Spleen (tissue), 11 donors: Measurements from ENCODE around the gene WWP2. TPM values are rescaled to one million over a fixed set of nuclear protein-coding genes. Genes with fewer than 3 reads are reported as not detected.
"Not testable (repeated sequence)": the region's sequence is repeated elsewhere in the genome, so short reads cannot be mapped to it uniquely, and the experiment has no call there.

Source experiments
- DNase-seq: peaks from one replicate; pipeline ENCODE4 v3.0.0-alpha.2; 2020
- H3K27ac ChIP-seq, 8 donors: fragments of 200-600 bp; sonication (generic) in 7 of 8; 1 replicate in 4 of 8; 2 replicates in 4 of 8; pipeline versions ENCODE4 v1.5.0 to v1.8.0; 2016 to 2021; ENCODE audit warnings: inconsistent platforms in 4 of 8, mild to moderate bottlenecking in 4 of 8, moderate library complexity in 1 of 8
- H3K27me3 ChIP-seq, 7 donors: fragments of 200-600 bp; sonication (generic) in 6 of 7; replicated peaks in 1 of 7; 1 replicate in 4 of 7; 2 replicates in 3 of 7; pipeline versions ENCODE4 v1.5.0 to v1.8.0; 2016 to 2021; ENCODE audit warnings: inconsistent platforms in 3 of 7, mild to moderate bottlenecking in 1 of 7
- H3K36me3 ChIP-seq, 6 donors: fragments of 200-600 bp; sonication (generic) in 5 of 6; 1 replicate in 4 of 6; 2 replicates in 2 of 6; pipeline versions ENCODE4 v1.5.0 to v1.8.0; 2016 to 2021; ENCODE audit warnings: inconsistent platforms in 2 of 6
- H3K4me1 ChIP-seq, 6 donors: fragments of 200-600 bp; sonication (generic) in 5 of 6; 1 replicate in 3 of 6; 2 replicates in 3 of 6; pipeline versions ENCODE4 v1.5.0 to v1.8.0; 2016 to 2021; ENCODE audit warnings: inconsistent platforms in 3 of 6
- H3K4me3 ChIP-seq, 8 donors: fragments of 200-600 bp; sonication (generic) in 7 of 8; 1 replicate in 4 of 8; 2 replicates in 4 of 8; pipeline versions ENCODE4 v1.5.0 to v1.8.0; 2016 to 2021; ENCODE audit warnings: inconsistent platforms in 4 of 8, mild to moderate bottlenecking in 4 of 8, moderate library complexity in 2 of 8
- H3K9me3 ChIP-seq, 8 donors: fragments of 200-600 bp; sonication (generic) in 7 of 8; 1 replicate in 4 of 8; 2 replicates in 4 of 8; pipeline versions ENCODE4 v1.5.0 to v1.8.0; 2016 to 2021; ENCODE audit warnings: inconsistent platforms in 4 of 8
- CTCF ChIP-seq, 11 experiments: fragments of 200-600 bp in 7 of 11; fragments of 450-650 bp in 4 of 11; sonication (generic) in 4 of 11; IDR thresholded peaks in 8 of 11; conservative IDR thresholded peaks in 3 of 11; 1 replicate in 7 of 11; 2 replicates in 4 of 11; pipeline versions ENCODE4 v1.4.0 to v1.8.0; 2016 to 2021; ENCODE audit warnings: antibody characterized with exemption in 11 of 11, inconsistent platforms in 4 of 11, mild to moderate bottlenecking in 1 of 11
- POLR2A ChIP-seq, 3 donors: fragments of 450-650 bp; IDR thresholded peaks; one replicate each; pipeline ENCODE4 v1.5.1; 2017; ENCODE audit warnings: antibody characterized with exemption in 3 of 3, mild to moderate bottlenecking in 1 of 3
- POLR2AphosphoS5 ChIP-seq, 3 donors: sonication (generic); formaldehyde crosslinking; IDR thresholded peaks; one replicate each; pipeline ENCODE4 v1.5.1; 2017; ENCODE audit warnings: antibody characterized with exemption in 3 of 3
- WGBS, 5 donors: extraction: QIAGEN DNeasy Blood & Tissue Kit in 3 of 5; methylation state at CpG; one replicate each; pipeline versions ENCODE4 v1.1.5 to v1.1.7; 2013 to 2018; 5-methylcytosine and 5-hydroxymethylcytosine counted together
- intact Hi-C: fragments of 100-400 bp; cut with DNase I; formaldehyde crosslinking; loops from one replicate; pipeline ENCODE4 v1.15.0; 2023; ENCODE audit warnings: low total_unique reads
- polyA plus RNA-seq, 3 donors: library from polyadenylated mRNA; stranded (reverse); fragments of 200-250 nt; gene quantifications; one replicate each; pipeline ENCODE4 v1.2.1, GENCODE V29; 2013
- total RNA-seq, 7 donors: library from RNA; depleted of rRNA in 3 of 7; stranded (reverse); fragments of >200 nt in 3 of 7; fragmentation: NEBNext Ultra II Directional in 4 of 7; extraction: Animal tissue kit (Norgen Biotek cat#: 25700) in 4 of 7; gene quantifications; one replicate each; pipeline versions ENCODE4 v1.1.0 to v1.2.1, GENCODE V29; 2016 to 2021
- donor health status: healthy with polysubstance abuse.
- donor health status: DM: no; HTN: no; CAD: no; lungs with moderate emphysema.
- donor health status: DM: no; HTN: no; CAD: no.
- donor health status: Bipolar disorder and iron deficiency.
- donor health status: healthy.
- donor health status: DM: no; HTN: no; CAD: no.
- donor health status: DM: yes; HTN: yes; CAD: no.

WWP2 gene
- total and polyA plus RNA-seq, 10 donors: 13.7 to 109 (median 67.7) TPM

DNA sequence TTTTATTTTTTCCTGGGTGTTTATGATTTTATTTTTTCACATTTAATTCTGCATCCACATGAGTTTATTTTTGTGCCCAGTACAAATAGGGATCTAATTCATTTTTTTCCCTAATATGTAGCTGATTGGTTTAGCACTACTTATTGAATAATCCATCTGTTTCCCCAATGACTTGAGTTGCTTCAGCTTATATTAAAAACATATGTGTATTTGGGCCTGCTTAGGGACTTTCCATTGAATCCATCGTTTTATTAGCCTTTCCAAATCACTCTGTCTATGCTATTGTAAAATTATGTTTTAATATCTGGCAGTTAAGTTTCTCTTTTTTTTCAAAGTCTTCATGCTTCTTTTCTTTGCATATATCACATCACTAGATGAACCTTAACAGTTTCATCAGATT is 42.2 kb downstream of the WWP2 start:
- no peak for DNase-seq
- no peak for TF ChIP-seq POLR2AphosphoS5 (IDR thresholded peaks at IDR 0.05)
- no peak for TF ChIP-seq POLR2A (IDR thresholded peaks at IDR 0.05)
- no peak for TF ChIP-seq CTCF (IDR thresholded peaks at IDR 0.05 in 8 of 11, conservative IDR thresholded peaks at IDR 0.05 in 3 of 11)
- Histone ChIP-seq H3K9me3 (no peaks in the 10 kb centered on the region), H3K36me3 (peaks cover 3 to 91% (median 40%) of the 10 kb centered on the region in 6 donors), H3K4me1 (peaks cover 0 to 6% (median 0%) of the 10 kb centered on the region in 6 donors), H3K4me3 (no peak overlapping the region), H3K27ac (no peak overlapping the region), H3K27me3 (no peaks in the 10 kb centered on the region)
- 79 to 94% (median 87%) methylated on average over 1 of the region's 1 CpG for WGBS, 5 donors
- intact Hi-C loops: no loop called here

GRCh38 chr16:69806776-69807175 is 44.6 kb downstream of the WWP2 start:
- H3K4me1 ChIP-seq, H3K27ac ChIP-seq, H3K4me3 ChIP-seq, DNase-seq, intact Hi-C loops, H3K27me3 ChIP-seq, H3K9me3 ChIP-seq: not testable (repeated sequence)
- peaks cover 0 to 91% (median 21%) of the 10 kb centered on the region in 6 donors for H3K36me3 ChIP-seq

DNA sequence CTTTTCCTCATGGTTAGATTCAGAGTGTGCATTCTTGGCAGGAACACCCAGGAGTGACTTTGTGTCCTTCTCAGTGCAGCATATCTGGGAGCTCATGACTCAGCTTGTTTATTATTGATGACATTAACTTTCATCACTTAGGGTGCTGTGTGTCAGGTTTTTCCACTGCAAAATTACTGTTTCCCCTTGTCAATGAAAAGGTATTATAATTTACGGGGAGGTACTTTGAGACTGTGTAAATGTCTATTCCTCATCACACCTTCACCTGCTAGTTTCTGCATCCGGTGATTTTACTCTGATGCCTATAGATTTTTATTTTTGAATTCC is 50.5 kb downstream of the WWP2 start:
- 95 to 100% (median 97%) methylated on average over 2 of the region's 2 CpGs for WGBS, 5 donors
- Histone ChIP-seq H3K4me3 (no peak overlapping the region), H3K9me3 (peaks cover 0 to 2% (median under 1%) of the 10 kb centered on the region in 8 donors), H3K27me3 (no peaks in the 10 kb centered on the region), H3K36me3 (peaks cover 0 to 98% (median 15%) of the 10 kb centered on the region in 6 donors), H3K27ac (no peak overlapping the region), H3K4me1 (no peaks in the 10 kb centered on the region)
- TF ChIP-seq POLR2A (IDR thresholded peaks at IDR 0.05): no peak
- TF ChIP-seq CTCF (IDR thresholded peaks at IDR 0.05 in 8 of 11, conservative IDR thresholded peaks at IDR 0.05 in 3 of 11): no peak
- no peak for TF ChIP-seq POLR2AphosphoS5 (IDR thresholded peaks at IDR 0.05)
- DNase-seq: no peak
- intact Hi-C loops: no loop called here

DNA sequence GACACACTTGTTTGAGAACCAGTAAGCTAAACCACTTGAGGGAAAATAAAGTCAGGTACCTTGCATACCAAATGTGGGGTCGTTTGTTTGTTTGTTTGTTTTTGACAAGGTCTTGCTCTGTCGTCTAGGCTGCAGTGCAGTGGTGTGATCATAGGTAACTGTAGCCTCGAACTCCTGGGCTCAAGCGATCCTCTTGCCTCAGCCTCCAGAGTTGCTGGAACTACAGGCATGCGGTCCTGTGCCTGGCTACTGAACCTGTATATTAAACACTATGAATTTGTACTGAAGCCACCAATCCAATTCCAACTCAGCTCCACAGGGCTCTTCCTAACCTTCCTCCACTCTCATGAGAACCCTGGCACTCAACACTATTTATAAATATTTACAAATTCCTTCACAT is 51.9 kb downstream of the WWP2 start:
- H3K4me3 ChIP-seq: no peak overlapping the region
- intact Hi-C loops: no loop called here
- H3K9me3 ChIP-seq: peaks cover 0 to 5% (median 2%) of the 10 kb centered on the region in 8 donors
- H3K27me3 ChIP-seq: no peaks in the 10 kb centered on the region
- no peak for DNase-seq
- WGBS, 5 donors: 82 to 97% (median 92%) methylated on average over 5 of the region's 5 CpGs
- TF ChIP-seq POLR2A (IDR thresholded peaks at IDR 0.05) (no peak), CTCF (IDR thresholded peaks at IDR 0.05 in 8 of 11, conservative IDR thresholded peaks at IDR 0.05 in 3 of 11) (no peak), POLR2AphosphoS5 (IDR thresholded peaks at IDR 0.05) (no peak)
- H3K36me3 ChIP-seq: peaks cover 0 to 98% (median 15%) of the 10 kb centered on the region in 6 donors
- no peaks in the 10 kb centered on the region for H3K4me1 ChIP-seq
- H3K27ac ChIP-seq: no peak overlapping the region

DNA sequence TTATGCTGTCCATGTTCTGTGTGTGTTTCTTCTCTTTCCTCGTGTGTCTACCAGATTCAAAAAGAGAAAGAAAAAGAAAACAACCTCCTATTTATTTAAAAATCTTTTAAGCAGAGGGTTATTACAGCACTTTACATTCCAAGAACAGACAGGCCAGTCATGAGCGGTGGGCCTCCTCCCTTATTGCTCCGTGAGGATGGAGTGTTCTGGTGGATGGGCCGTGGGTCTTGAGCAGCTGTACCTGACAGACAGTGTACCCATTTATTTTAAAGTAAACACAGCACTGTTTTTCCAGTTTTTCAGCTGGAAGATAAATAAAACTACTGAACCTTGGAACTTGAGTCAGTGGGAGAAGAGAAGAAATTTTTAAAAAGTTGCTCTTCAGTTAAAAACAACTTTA is 52.4 kb downstream of the WWP2 start:
- peaks cover 0 to 5% (median 2%) of the 10 kb centered on the region in 8 donors for H3K9me3 ChIP-seq
- intact Hi-C loops: no loop called here

GRCh38 chr16:69815216-69815883 is 53.2 kb downstream of the WWP2 start:
- H3K36me3 ChIP-seq: peaks cover 0 to 96% (median 16%) of the 10 kb centered on the region in 6 donors
- H3K27me3 ChIP-seq, H3K4me3 ChIP-seq, H3K9me3 ChIP-seq, DNase-seq, H3K27ac ChIP-seq, intact Hi-C loops, H3K4me1 ChIP-seq: not testable (repeated sequence)
- WGBS, 5 donors: 87 to 91% (median 90%) methylated on average over 15 of the region's 15 CpGs

More for the DNA sequence above, 52.4 kb downstream of the WWP2 start:
- H3K27me3 ChIP-seq: no peaks in the 10 kb centered on the region
- H3K36me3 ChIP-seq: peaks cover 0 to 98% (median 16%) of the 10 kb centered on the region in 6 donors
- DNase-seq: no peak
- H3K4me3 ChIP-seq: no peak overlapping the region
- 88 to 96% (median 94%) methylated on average over 4 of the region's 4 CpGs for WGBS, 5 donors
- H3K4me1 ChIP-seq: no peaks in the 10 kb centered on the region
- TF ChIP-seq CTCF (IDR thresholded peaks at IDR 0.05 in 8 of 11, conservative IDR thresholded peaks at IDR 0.05 in 3 of 11) (no peak), POLR2A (IDR thresholded peaks at IDR 0.05) (no peak), POLR2AphosphoS5 (IDR thresholded peaks at IDR 0.05) (no peak)
- H3K27ac ChIP-seq: no peak overlapping the region
